Measurements from ENCODE around the gene HIRIP3. TPM values are rescaled to one million over a fixed set of nuclear protein-coding genes. Genes with fewer than 3 reads are reported as not detected.
"Not testable (repeated sequence)": the region's sequence is repeated elsewhere in the genome, so short reads cannot be mapped to it uniquely, and the experiment has no call there.

The HIRIP3 gene
- total RNA-seq, 1 experiment from 2014 or later: 19.0 TPM

DNA sequence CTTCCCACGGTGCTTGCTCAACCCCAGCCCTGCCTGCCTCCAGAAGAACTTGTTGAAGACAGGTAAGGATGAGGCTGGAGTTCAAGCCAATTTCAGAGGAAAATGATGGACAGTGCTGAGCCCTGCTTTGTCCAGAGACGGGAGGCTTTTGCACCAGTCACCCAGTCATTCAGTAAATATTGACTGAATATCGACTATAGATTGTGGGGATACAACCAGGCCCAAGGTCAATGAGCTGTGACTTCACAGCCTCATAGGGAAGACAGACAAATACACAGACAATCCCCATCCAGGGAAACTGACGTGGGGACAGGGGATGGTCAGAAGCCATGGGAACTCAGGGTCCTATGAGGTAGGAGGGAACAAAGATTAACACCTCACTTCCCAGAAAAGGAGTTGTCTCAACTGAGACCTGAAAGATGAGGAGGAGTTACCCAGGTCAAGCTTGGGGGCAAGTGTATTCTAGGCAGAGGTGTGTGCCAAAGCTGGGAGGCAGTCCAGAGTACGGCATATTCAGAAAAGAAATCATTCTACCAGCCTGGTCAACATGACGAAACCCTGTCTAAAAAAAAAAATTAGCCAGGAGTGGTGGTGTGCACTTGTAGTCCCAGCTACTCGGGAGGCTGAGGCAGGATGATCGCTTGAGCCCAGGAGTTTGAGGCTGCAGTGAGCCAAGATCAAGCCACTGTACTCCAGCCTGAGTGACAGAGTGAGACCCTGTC is 21.3 kb upstream of the HIRIP3 start:
- DNase-seq (ENCODE audit: low read depth): no peak

DNA sequence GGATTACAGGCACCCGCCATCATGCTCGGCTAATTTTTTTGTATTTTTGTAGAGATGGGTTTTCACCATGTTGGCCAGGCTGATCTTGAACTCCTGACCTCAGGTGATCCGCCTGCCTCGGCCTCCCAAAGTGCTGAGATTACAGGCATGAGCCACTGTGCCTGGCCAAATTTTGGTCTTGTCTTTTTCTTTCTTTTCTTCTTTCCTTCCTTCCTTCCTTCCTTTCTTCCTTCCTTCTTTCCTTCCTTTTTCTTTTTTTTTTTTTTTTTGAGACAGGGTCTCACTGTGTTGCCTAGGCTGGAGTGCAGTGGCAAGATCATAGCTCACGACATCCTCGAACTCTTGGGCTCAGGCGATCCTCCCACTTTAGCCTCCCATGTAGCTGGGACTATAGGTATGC is 20.0 kb upstream of the HIRIP3 start:
- not testable (repeated sequence) for DNase-seq (ENCODE audit: low read depth)

GRCh38 chr16:30012598-30012997 is 17.2 kb upstream of the HIRIP3 start:
- not testable (repeated sequence) for DNase-seq (ENCODE audit: low read depth)

DNA sequence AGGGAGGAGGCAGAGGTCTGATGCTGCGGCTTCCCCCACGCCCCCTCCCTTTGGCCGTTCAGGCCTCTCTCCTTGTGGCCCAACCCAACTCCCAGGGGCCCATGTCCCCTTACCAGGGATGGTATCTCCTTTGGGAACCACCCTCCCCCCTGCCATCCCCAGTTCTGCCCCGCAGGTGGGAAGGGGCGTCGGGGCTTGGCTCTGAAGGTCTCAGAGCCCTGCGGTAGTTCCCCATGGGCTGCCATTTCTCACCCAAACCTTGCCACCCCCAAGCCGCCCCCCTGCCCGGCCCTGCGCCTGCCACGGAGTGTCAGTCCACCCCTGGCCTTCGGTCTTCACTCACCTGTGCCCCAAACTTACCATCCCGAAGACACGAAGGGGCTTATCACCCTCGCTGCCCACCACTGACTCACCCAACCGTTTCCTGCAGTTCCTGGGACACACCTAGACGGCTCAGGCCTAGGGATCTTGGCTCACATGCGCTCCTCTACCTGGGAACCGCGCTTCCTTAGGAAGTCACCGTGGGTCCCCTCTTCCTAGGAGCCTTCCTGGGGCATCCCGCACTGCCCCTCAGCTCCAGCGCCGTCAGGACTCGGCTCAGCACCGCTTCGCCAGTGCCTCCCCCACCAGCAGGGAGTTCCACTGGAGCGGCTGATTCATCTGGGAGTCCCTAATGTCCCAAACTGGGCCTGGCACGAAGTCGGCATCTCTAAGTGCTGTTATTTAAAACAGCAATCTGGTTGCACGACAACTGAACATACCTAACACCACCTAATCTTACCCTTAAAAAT is 16.5 kb upstream of the HIRIP3 start:
- no peak for DNase-seq (ENCODE audit: low read depth)

DNA sequence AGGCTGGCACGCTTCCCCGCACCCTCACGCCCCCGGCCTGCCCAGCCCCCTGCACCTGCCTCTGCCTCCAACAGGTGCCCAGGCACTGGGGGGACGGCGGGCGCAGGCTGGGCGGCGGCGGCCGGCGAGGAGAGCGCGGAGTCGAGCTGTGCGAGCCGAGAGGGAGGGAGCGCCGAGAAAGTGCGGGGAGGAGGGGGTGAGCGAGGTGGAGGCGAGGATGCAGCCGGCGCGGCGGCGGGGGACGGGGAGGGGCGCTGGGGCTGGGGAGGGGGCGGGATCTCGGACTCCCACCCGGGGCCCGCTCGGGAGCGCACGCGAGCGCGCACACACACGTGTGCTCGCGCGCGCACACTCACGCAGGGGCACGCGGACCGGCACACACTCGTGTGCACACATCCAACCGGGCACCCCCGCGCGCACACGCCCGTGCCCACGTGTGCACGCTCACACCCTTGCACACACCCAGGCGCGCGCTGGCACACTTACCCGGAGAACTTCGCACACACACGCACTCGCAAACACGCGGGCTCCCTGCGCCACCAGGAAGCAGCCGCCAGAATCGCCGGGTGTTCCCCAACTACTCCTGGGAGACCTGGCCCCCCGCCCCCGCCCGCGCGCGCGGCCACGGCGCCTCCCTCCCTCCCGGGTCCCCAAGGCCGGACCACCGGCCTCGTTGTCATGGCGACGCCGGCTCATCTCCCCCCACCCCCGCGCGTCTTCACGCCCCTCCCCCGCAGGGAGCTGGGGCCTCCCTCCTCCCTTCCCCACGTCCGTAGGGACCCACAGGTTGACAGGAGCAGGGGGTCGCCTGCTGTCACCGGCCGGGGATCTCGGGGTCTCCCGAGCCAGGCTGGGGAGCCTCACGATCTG is 15.7 kb upstream of the HIRIP3 start, which contains the start of gene DOC2A:
Gene DOC2A (minus strand): TSS at position 184 of the 870 bp plus-strand sequence. CDS start 805 bp downstream, outside the sequence.
- no peak for DNase-seq (ENCODE audit: low read depth)

DNA sequence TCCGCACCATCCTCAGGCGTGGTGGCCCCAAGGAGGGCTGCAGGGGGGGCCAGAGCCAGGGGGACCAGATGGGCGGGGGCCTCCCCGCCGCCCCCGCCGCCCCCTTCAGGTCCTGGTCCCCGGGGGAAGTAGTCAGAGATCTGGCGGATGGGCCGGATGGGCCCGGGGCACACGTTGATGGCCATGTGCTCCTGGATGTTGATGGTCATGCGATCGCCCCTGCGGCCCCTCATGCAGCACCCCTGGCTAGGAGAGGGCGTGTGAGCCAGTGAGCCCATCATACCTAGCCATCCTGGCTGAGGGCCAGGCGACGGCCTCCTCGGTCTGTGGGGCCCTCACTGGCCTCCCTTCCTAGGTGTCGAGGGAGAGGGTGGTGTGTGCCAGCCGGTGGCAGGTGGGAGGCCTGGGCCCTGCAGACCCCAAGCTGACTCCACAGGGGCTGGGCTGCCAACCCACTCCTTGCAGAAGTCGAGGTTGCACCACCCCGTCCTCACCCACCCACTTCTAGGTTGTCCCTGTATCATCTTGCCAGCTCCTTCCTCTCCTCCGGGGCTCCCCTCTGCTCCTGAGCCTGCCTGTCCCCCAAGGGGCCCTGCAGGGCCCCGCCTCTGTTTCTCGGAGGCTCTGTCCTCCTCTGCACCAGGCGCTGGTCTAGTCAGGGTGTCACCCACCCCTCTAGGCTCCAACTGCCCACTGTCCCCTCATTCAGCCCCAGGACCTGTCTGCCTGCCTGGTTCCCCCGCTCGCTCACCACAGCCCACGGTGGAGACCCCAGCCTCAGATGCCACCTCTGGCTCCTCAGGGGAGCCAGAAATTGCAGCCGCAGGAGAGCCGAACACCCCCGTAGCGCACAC is 14.8 kb upstream of the HIRIP3 start:
- no peak for DNase-seq (ENCODE audit: low read depth)

GRCh38 chr16:30009085-30009862 is 13.9 kb upstream of the HIRIP3 start:
- DNase-seq (ENCODE audit: low read depth): no peak

GRCh38 chr16:30007378-30007895 is 12.0 kb upstream of the HIRIP3 start:
- DNase-seq (ENCODE audit: low read depth): no peak

GRCh38 chr16:30006659-30007377 is 11.4 kb upstream of the HIRIP3 start:
- no peak for DNase-seq (ENCODE audit: low read depth)

GRCh38 chr16:30006095-30006473 is 10.7 kb upstream of the HIRIP3 start:
- DNase-seq (ENCODE audit: low read depth): no peak

DNA sequence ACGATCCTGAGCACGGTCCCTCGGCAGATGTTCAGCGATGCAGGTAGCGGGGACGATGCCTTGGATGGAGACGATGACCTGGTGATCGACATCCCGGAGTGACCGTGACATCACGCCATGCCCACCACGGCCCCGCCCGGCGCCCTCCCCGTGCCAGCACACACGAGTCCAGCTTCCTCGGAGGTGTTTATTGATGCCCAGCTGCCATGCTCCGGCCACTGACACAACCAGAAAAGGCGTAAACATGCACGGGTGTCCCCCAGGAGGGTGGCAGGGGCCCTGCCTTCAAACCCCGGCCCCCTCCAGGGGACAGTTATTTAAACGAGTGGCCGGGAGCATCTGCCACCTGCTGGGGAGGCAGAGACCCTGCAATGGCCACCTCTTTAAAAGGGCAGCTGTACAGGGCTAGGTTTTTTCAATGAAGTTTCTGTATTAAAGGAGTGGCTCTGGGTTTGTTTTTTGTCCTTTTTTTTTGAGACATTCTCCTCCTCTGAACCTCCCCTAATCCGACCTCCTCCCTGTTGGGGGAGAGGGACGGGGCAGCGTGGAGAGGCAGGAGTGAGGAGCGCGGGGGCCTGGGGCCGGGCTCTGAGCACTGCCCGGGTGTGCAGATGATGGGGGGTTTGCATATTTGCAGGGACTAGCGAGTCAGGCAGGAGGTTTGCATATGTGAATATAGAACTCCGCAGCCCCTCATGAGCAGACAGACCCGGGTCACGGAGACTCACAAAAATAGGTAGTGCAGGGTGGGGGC is 10.1 kb upstream of the HIRIP3 start:
- DNase-seq (ENCODE audit: low read depth): peak; percentile 40

GRCh38 chr16:30004811-30005242 is 9.4 kb upstream of the HIRIP3 start:
- DNase-seq (ENCODE audit: low read depth): no peak

DNA sequence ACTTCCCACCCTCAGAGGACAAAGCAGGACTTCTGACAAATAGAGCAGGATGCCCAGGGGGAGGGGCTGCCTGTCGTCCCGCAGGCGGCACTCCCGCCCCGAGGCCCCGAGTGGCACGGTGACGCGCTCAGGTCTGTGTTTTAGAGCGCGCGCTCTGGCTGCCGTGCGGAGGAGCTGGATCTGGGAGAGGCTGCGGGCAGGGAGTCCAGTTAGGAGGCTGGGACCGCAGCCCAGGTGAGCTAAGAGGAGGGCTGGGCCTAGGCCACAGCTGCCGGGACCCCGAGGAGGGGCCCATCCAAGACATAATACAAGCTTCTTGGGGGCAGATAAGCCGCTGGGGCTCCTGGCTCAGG is 9.0 kb upstream of the HIRIP3 start:
- DNase-seq (ENCODE audit: low read depth): no peak

GRCh38 chr16:30003670-30004423 is 8.4 kb upstream of the HIRIP3 start:
- no peak for DNase-seq (ENCODE audit: low read depth)

- DNase-seq (ENCODE audit: low read depth): no peak
Measured at GRCh38 chr16:30002614-30003346, 7.4 kb upstream of the HIRIP3 start.

DNA sequence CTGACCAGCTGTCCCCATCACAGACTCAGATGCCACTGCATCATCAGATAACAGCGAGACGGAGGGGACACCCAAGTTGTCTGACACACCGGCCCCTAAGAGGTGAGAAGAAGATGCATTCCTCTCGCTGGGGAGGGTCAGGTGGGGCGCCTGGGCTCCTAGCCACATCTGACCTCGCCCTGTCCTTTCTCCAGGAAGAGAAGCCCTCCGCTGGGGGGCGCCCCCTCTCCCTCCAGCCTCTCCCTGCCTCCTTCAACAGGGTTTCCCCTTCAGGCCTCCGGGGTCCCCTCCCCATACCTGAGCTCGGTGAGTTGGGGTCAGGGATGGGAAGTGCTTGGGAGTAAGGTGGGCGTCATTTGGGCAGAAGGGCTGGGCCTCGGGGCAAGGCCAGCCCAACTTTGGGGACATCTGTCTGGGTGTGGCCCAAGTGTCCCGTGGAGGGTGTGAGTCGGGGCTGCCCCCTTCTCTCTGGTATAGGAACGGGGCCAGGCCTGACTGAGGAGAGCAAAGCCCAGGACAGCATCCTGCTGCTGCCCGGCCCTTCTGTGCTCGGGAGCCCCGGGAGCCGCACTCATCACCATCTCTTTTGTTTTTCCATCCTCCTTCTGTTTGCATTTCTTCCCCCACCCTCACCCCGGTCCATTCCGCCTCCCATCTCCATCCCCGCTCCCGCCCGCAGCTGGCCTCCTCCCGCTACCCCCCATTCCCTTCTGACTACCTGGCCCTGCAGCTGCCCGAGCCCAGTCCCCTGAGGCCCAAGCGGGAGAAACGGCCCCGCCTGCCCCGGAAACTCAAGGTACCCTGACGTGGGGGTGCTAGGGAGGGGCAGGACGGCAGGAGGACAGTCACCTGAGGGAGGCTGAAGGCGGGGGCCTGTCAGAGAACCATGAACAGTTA is 5.6 kb upstream of the HIRIP3 start:
- no peak for DNase-seq (ENCODE audit: low read depth)

Measured in M059J (cell line).